ENCODE measurements around the gene HNRNPA3.

- TF ChIP-seq CTCF (IDR thresholded peaks at IDR 0.05) (no peak), EZH2 (IDR thresholded peaks at IDR 0.05) (no peak), EZH2phosphoT487 (IDR thresholded peaks at IDR 0.05) (no peak)
These were observed 23.8 kb upstream of the HNRNPA3 start for GRCh38 chr2:177188482-177189469.
